IPS DF 6.9 (cell line): Measurements from ENCODE around the gene GPR152.
"Not testable (repeated sequence)": the region's sequence is repeated elsewhere in the genome, so short reads cannot be mapped to it uniquely, and the experiment has no call there.

Experiments
- DNase-seq: peaks from one replicate; pipeline ENCODE4 v3.0.0-alpha.2; 2013; ENCODE audit warnings: low read depth, low spot score
- H3K27ac ChIP-seq: one replicate; pipeline ENCODE4 v1.5.1; 2013; ENCODE audit warnings: low read length, control low read depth
- H3K27me3 ChIP-seq: 2 replicates; pipeline ENCODE4 v1.6.1; 2013; ENCODE audit warnings: mild to moderate bottlenecking, low read length; ENCODE audit not compliant: control insufficient read depth, insufficient read depth
- H3K36me3 ChIP-seq: 2 replicates; pipeline ENCODE4 v1.6.1; 2013; ENCODE audit warnings: low read length; ENCODE audit not compliant: control insufficient read depth, insufficient read depth
- H3K4me1 ChIP-seq: 2 replicates; pipeline ENCODE4 v1.6.1; 2013; ENCODE audit warnings: low read length; ENCODE audit not compliant: control insufficient read depth, insufficient read depth
- H3K4me3 ChIP-seq: 2 replicates; pipeline ENCODE4 v1.5.1; 2013; ENCODE audit warnings: mild to moderate bottlenecking, low read length
- H3K9me3 ChIP-seq: 2 replicates; pipeline ENCODE4 v1.6.1; 2013; ENCODE audit warnings: low read length, inconsistent platforms; ENCODE audit not compliant: control insufficient read depth, insufficient read depth
- WGBS: extraction: QIAGEN DNeasy Blood & Tissue Kit; methylation state at CpG from one replicate; pipeline ENCODE4 v1.1.7; 2013; ENCODE audit warnings: mixed read lengths, missing lambda C conversion rate; ENCODE audit not compliant: insufficient read length, insufficient coverage; 5-methylcytosine and 5-hydroxymethylcytosine counted together

GPR152 gene

DNA sequence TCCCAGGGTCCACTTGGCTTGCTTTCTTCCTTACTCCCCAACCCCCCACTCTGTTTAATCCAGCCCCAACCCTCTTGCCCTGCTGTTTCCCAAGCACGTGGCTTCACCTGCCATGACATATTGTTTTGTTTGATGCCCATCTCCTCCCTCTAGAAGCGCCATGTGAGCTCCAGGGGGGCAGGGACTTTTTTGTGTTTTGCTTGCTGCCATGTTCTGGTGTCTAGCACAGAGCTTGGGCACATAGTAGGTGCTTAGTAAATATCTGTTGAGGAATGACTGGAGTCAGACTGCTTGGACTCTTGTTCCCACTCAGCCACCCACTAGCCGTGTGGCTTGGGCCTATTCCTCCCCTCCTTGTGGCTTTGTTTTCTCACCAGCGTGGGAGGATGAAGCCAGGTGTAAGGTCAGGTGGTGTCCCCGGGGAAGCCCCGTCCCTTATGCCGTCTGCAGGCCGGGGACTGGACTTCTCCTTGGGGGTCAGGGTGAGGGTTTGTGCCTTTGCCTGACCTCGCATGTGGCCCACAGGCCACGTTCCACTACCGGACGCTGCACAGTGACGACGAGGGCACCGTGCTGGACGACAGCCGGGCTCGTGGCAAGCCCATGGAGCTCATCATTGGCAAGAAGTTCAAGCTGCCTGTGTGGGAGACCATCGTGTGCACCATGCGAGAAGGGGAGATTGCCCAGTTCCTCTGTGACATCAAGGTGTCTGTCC lies 34.1 kb upstream of the GPR152 start:
- Histone ChIP-seq H3K4me3 (no peak overlapping the region), H3K27me3 (no peaks in the 10 kb centered on the region), H3K27ac (no peak overlapping the region), H3K36me3 (peaks cover 10% of the 10 kb centered on the region; the same call in 1 of the 2 replicates), H3K4me1 (no peaks in the 10 kb centered on the region; the same call in 1 of the 2 replicates), H3K9me3 (no peaks in the 10 kb centered on the region)
- no CpG with 5 or more reads among the region's 20 CpGs for WGBS
- no peak for DNase-seq

- H3K4me3 ChIP-seq, H3K36me3 ChIP-seq: not testable (repeated sequence)
These were observed 33.4 kb upstream of the GPR152 start for GRCh38 chr11:67485873-67486361.

GRCh38 chr11:67484847-67485311 lies 32.4 kb upstream of the GPR152 start:
- no peak for DNase-seq
- H3K36me3 ChIP-seq, result no peaks in the 10 kb centered on the region; the same call in 1 of the 2 replicates
- H3K27ac ChIP-seq, result no peak overlapping the region
- no CpG with 5 or more reads among the region's 11 CpGs for WGBS
- H3K9me3 ChIP-seq, result no peaks in the 10 kb centered on the region
- no peak overlapping the region for H3K4me3 ChIP-seq
- no peaks in the 10 kb centered on the region for H3K27me3 ChIP-seq
- H3K4me1 ChIP-seq, result no peaks in the 10 kb centered on the region; the same call in 1 of the 2 replicates

More at GRCh38 chr11:67485873-67486361, 33.4 kb upstream of the GPR152 start:
- H3K27ac ChIP-seq, DNase-seq, H3K27me3 ChIP-seq, H3K4me1 ChIP-seq, H3K9me3 ChIP-seq: not testable (repeated sequence)
- WGBS, result no CpG with 5 or more reads among the region's 7 CpGs

GRCh38 chr11:67483831-67484665 lies 31.5 kb upstream of the GPR152 start:
- WGBS, result no CpG with 5 or more reads among the region's 16 CpGs

DNA sequence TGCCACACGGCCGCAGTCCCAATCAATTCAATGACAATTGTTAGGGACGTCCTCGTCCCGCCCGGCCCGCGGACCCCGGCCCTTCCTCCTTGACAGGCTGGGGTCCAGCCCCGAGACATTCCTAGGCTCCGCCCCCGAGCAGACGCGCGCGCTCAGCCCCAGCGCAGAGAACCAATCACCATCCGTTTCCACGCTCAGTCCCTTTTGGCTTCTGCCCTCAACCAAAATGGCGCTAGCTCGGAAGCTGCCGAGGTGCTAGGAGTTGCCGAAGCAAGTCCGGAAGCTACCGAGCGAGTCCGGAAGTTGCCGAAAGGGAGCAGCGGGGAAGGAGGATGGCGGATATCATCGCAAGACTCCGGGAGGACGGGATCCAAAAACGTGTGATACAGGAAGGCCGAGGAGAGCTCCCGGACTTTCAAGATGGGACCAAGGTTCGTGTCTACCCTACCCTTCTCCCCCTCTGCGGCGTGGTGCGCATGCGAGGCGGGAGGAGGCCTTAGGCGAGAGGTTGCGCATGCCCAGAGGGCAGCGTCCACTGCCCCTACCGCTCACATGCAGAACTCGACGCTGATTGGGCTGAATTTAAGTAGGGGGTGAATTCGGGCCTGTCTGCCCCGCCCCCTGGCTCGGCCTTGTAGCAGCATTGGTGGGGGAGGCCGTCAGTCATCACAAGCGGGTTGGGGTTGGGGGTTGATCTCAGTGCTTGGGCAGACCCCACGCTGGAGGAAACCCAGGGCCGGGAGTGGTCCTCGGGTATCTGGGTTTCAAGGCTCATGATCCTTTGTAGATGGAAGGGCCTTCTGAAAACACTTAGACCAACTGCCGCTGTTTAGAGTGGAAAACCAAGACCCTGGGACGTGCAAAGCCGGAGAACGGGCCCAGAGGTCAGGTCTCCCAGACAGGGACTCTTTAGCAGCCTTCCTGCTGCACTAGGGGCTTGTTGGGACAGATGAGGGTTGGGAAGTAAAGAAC lies 30.6 kb upstream of the GPR152 start, which contains the start of gene AIP:
TSS of gene AIP (plus strand) at position 200 of the 972 bp plus-strand sequence. CDS start at position 333, 133 bp downstream.
- no peaks in the 10 kb centered on the region for H3K9me3 ChIP-seq
- no CpG with 5 or more reads among the region's 60 CpGs for WGBS
- no peak within 1 kb of the TSS for H3K27ac ChIP-seq
- no peaks in the 10 kb centered on the region for H3K36me3 ChIP-seq
- H3K4me1 ChIP-seq, result no peaks in the 10 kb centered on the region; the same call in 1 of the 2 replicates
- no peaks in the 10 kb centered on the region for H3K27me3 ChIP-seq
- peak within 1 kb of the TSS; percentile 50; the same call in 1 of the 2 replicates for H3K4me3 ChIP-seq
- DNase-seq, result peak; percentile 99

More at GRCh38 chr11:67483831-67484665, 31.5 kb upstream of the GPR152 start:
- no peaks in the 10 kb centered on the region for H3K36me3 ChIP-seq
- H3K4me1 ChIP-seq, result no peaks in the 10 kb centered on the region; the same call in 1 of the 2 replicates
- H3K27me3 ChIP-seq, result no peaks in the 10 kb centered on the region
- no peak overlapping the region for H3K27ac ChIP-seq
- no peaks in the 10 kb centered on the region for H3K9me3 ChIP-seq
- H3K4me3 ChIP-seq, result no peak overlapping the region
- DNase-seq, result no peak

GRCh38 chr11:67482275-67482826 lies 29.8 kb upstream of the GPR152 start:
- Histone ChIP-seq H3K4me1 (no peaks in the 10 kb centered on the region; the same call in 1 of the 2 replicates), H3K9me3 (no peaks in the 10 kb centered on the region), H3K27me3 (no peaks in the 10 kb centered on the region), H3K4me3 (no peak overlapping the region; the same call in 1 of the 2 replicates), H3K36me3 (no peaks in the 10 kb centered on the region), H3K27ac (no peak overlapping the region)
- no CpG with 5 or more reads among the region's 19 CpGs for WGBS
- no peak for DNase-seq

DNA sequence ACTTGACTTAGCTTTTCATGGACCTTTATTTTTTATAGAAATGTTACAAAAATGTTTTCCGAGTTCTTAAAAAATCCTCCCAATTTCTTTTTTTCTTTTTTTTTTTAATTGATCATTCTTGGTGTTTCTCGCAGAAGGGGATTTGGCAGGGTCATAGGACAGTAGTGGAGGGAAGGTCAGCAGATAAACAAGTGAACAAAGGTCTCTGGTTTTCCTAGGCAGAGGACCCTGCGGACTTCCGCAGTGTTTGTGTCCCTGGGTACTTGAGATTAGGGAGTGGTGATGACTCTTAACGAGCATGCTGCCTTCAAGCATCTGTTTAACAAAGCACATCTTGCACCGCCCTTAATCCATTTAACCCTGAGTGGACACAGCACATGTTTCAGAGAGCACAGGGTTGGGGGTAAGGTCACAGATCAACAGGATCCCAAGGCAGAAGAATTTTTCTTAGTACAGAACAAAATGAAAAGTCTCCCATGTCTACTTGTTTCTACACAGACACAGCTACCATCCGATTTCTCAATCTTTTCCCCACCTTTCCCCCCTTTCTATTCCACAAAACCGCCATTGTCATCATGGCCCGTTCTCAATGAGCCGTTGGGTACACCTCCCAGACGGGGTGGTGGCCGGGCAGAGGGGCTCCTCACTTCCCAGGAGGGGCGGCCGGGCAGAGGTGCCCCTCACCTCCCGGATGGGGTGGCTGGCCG lies 25.0 kb upstream of the GPR152 start:
- WGBS, result no CpG with 5 or more reads among the region's 16 CpGs
- not testable (repeated sequence) for DNase-seq, H3K4me3 ChIP-seq, H3K4me1 ChIP-seq, H3K27ac ChIP-seq, H3K36me3 ChIP-seq, H3K27me3 ChIP-seq, H3K9me3 ChIP-seq

DNA sequence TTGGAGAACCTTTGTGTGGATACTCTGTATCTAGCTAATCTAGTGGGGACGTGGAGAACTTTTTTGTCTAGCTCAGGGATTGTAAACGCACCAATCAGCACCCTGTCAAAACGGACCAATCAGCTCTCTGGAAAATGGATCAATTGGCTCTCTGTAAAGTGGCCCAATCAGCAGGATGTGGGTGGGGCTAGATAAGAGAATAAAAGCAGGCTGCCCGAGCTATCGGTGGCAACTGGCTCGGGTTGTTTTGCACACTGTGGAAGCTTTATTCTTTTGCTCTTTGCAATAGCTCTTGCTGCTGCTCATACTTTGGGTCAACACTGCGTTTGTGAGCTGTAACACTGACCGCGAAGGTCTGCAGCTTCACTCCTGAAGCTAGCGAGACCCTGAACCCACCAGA lies 24.2 kb upstream of the GPR152 start:
- not testable (repeated sequence) for H3K4me1 ChIP-seq, H3K27me3 ChIP-seq, H3K27ac ChIP-seq, H3K4me3 ChIP-seq, H3K9me3 ChIP-seq, H3K36me3 ChIP-seq, DNase-seq
- WGBS, result no CpG with 5 or more reads among the region's 10 CpGs

DNA sequence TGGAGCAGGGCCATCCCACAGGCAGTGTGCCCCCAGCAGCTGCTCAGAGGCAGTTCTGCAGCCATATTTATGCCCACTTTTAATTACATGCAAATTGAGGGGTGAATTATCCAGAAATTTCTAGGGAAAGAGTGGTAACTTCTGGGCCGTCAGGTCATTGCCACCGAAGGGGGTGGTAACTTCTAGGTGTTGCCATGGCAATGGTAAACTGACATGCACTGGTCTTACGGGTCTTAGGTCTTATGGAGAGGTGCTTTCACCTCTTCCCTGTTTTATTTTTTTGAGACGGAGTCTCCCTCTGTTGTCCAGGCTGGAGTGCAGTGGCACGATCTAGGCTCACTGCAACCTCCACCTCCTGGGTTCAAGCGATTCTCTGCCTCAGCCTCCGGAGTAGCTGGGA lies 20.4 kb upstream of the GPR152 start:
- H3K9me3 ChIP-seq, result no peaks in the 10 kb centered on the region
- no peak overlapping the region for H3K27ac ChIP-seq
- H3K4me3 ChIP-seq, result no peak overlapping the region
- no peaks in the 10 kb centered on the region for H3K27me3 ChIP-seq
- no peaks in the 10 kb centered on the region; the same call in 1 of the 2 replicates for H3K4me1 ChIP-seq
- DNase-seq, result no peak
- WGBS, result no CpG with 5 or more reads among the region's 7 CpGs
- H3K36me3 ChIP-seq, result no peaks in the 10 kb centered on the region
